Measurements from ENCODE around the gene NARS2. TPM values are rescaled to one million over a fixed set of nuclear protein-coding genes. Genes with fewer than 3 reads are reported as not detected.

NARS2 gene
- total RNA-seq, 4 donors from 2014 or later, result 9.0 to 22.1 (median 9.2) TPM

- no peaks in the 10 kb centered on the region for H3K27me3 ChIP-seq
- peaks cover 0 to 12% (median 0%) of the 10 kb centered on the region in 3 donors for H3K4me1 ChIP-seq
- no peak for ATAC-seq
- H3K9me3 ChIP-seq, result no peaks in the 10 kb centered on the region
- no peak overlapping the region for H3K27ac ChIP-seq
- H3K4me3 ChIP-seq, result no peak overlapping the region
- TF ChIP-seq POLR2A (IDR thresholded peaks at IDR 0.05) (no peak), POLR2AphosphoS5 (IDR thresholded peaks at IDR 0.05) (no peak), CTCF (IDR thresholded peaks at IDR 0.05) (no peak), EP300 (IDR thresholded peaks at IDR 0.05) (no peak)
- H3K36me3 ChIP-seq, result peaks cover 0 to 7% of the 10 kb centered on the region in 2 donors
These were observed 146.4 kb downstream of the NARS2 start for GRCh38 chr11:78428266-78428636.

DNA sequence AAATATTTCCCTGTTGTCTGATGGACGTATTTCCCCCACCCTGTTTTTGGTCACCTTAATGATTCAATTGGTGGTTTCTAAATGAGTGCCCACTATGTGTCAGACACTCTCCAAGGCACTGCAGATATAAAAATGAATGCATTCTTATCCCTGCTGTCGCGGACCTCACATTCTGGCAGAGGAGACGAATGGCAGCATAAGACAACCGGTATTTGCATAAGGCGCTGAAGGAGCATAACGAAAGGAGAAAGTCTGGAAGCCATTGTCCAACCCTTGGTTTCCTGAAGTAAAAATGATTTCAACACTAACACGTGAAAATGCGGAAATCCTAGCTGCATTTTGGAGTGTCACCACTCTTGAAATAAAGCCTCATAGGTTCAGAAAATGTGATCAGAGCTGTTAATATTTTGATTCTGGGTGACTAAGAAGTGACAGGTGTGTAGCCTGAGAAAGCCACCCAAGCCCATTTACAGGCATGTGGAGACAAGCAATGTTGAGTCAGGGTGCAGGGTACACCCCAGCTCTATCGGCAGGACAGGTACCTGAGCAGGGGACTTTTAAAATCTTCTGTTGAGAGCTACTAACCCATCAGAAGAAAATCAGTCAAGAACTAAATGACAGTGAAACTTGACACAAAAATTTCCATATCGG is 146.9 kb downstream of the NARS2 start:
- 74 to 80% methylated on average over 7 to 10 of the region's 11 CpGs for WGBS, 2 donors (ENCODE audit: low coverage in 1 of 2)
- Histone ChIP-seq H3K4me1 (peaks cover 0 to 7% (median 0%) of the 10 kb centered on the region in 3 donors), H3K36me3 (peaks cover 0 to 7% of the 10 kb centered on the region in 2 donors), H3K27me3 (no peaks in the 10 kb centered on the region), H3K4me3 (no peak overlapping the region), H3K9me3 (no peaks in the 10 kb centered on the region), H3K27ac (no peak overlapping the region)
- ATAC-seq, result no peak
- TF ChIP-seq CTCF (IDR thresholded peaks at IDR 0.05), result no peak
- TF ChIP-seq EP300 (IDR thresholded peaks at IDR 0.05), result no peak
- TF ChIP-seq POLR2A (IDR thresholded peaks at IDR 0.05), result no peak
- TF ChIP-seq POLR2AphosphoS5 (IDR thresholded peaks at IDR 0.05), result no peak

- Histone ChIP-seq H3K27me3 (no peaks in the 10 kb centered on the region), H3K4me1 (peaks cover 0 to 6% (median 0%) of the 10 kb centered on the region in 3 donors), H3K4me3 (no peak overlapping the region), H3K36me3 (peaks cover 0 to 7% of the 10 kb centered on the region in 2 donors), H3K9me3 (no peaks in the 10 kb centered on the region), H3K27ac (no peak overlapping the region)
- ATAC-seq, result no peak
- WGBS, 2 donors (ENCODE audit: low coverage in 1 of 2), result 90 to 94% methylated on average over 1 of the region's 1 CpG
- TF ChIP-seq EP300 (IDR thresholded peaks at IDR 0.05), result no peak
- TF ChIP-seq POLR2AphosphoS5 (IDR thresholded peaks at IDR 0.05), result no peak
- no peak for TF ChIP-seq POLR2A (IDR thresholded peaks at IDR 0.05)
- no peak for TF ChIP-seq CTCF (IDR thresholded peaks at IDR 0.05)
These were observed 147.8 kb downstream of the NARS2 start for GRCh38 chr11:78426845-78427244.

GRCh38 chr11:78425399-78426070 is 149.1 kb downstream of the NARS2 start:
- Histone ChIP-seq H3K4me3 (no peak overlapping the region), H3K36me3 (peaks cover 0 to 7% of the 10 kb centered on the region in 2 donors)
- no peak for ATAC-seq

More at GRCh38 chr11:78425399-78426070, 149.1 kb downstream of the NARS2 start:
- no peaks in the 10 kb centered on the region for H3K9me3 ChIP-seq
- H3K27ac ChIP-seq, result no peak overlapping the region
- WGBS, 2 donors (ENCODE audit: low coverage in 1 of 2), result 37 to 53% methylated on average over 3 to 4 of the region's 4 CpGs
- H3K27me3 ChIP-seq, result no peaks in the 10 kb centered on the region
- peaks cover 0 to 11% (median 0%) of the 10 kb centered on the region in 3 donors for H3K4me1 ChIP-seq
- TF ChIP-seq CTCF (IDR thresholded peaks at IDR 0.05) (no peak), POLR2A (IDR thresholded peaks at IDR 0.05) (no peak), POLR2AphosphoS5 (IDR thresholded peaks at IDR 0.05) (no peak), EP300 (IDR thresholded peaks at IDR 0.05) (no peak)

All from gastroesophageal sphincter (tissue), 4 donors.